Liver (tissue), 9 donors: ENCODE measurements around the gene SELENOO. TPM values are rescaled to one million over a fixed set of nuclear protein-coding genes. Genes with fewer than 3 reads are reported as not detected.

Experiments used
- DNase-seq: peaks from one replicate; pipeline ENCODE4 v3.0.0-alpha.2; 2017; ENCODE audit warnings: low spot score
- H3K27ac ChIP-seq, 2 donors: one replicate each; pipeline ENCODE4 v1.7.0; 2013; ENCODE audit warnings: inconsistent platforms in 2 of 2, low read length in 2 of 2, control low read depth in 1 of 2, low read depth in 1 of 2, mild to moderate bottlenecking in 1 of 2
- H3K27me3 ChIP-seq, 4 donors: one replicate each; pipeline versions ENCODE4 v1.6.1 to v1.7.0; 2013; ENCODE audit warnings: low read length in 3 of 4, inconsistent platforms in 1 of 4, mild to moderate bottlenecking in 1 of 4, moderate library complexity in 1 of 4; ENCODE audit not compliant: control insufficient read depth in 4 of 4, insufficient read depth in 4 of 4
- H3K36me3 ChIP-seq, 4 donors: one replicate each; pipeline versions ENCODE4 v1.6.1 to v1.7.0; 2013; ENCODE audit warnings: low read length in 3 of 4, mild to moderate bottlenecking in 3 of 4, low read depth in 1 of 4, moderate library complexity in 1 of 4; ENCODE audit not compliant: control insufficient read depth in 4 of 4, insufficient read depth in 3 of 4
- H3K4me1 ChIP-seq, 4 donors: one replicate each; pipeline versions ENCODE4 v1.6.1 to v1.7.0; 2013; ENCODE audit warnings: low read length in 3 of 4, mild to moderate bottlenecking in 3 of 4, moderate library complexity in 1 of 4; ENCODE audit not compliant: control insufficient read depth in 4 of 4, insufficient read depth in 4 of 4
- H3K4me3 ChIP-seq, 3 donors: one replicate each; pipeline versions ENCODE4 v1.6.1 to v1.7.0; 2013; ENCODE audit warnings: low read length in 3 of 3, control low read depth in 1 of 3, low read depth in 1 of 3, mild to moderate bottlenecking in 1 of 3
- H3K9ac ChIP-seq, 2 donors: one replicate each; pipeline ENCODE4 v1.7.0; 2013; ENCODE audit warnings: low read length in 2 of 2, mild to moderate bottlenecking in 2 of 2, moderate library complexity in 2 of 2, control low read depth in 1 of 2, low read depth in 1 of 2
- H3K9me3 ChIP-seq, 4 donors: one replicate each; pipeline versions ENCODE4 v1.6.1 to v1.7.0; 2013; ENCODE audit warnings: low read length in 3 of 4; ENCODE audit not compliant: control insufficient read depth in 4 of 4
- EGR1 ChIP-seq, 2 donors: IDR thresholded peaks; 2 replicates each; pipeline ENCODE4 v1.6.1; 2016 to 2018; ENCODE audit warnings: antibody characterized with exemption in 2 of 2, low read depth in 2 of 2
- FOXA1 ChIP-seq: IDR thresholded peaks from 2 replicates; pipeline ENCODE4 v1.6.1; 2016; ENCODE audit warnings: antibody characterized with exemption
- FOXA2 ChIP-seq: IDR thresholded peaks from 2 replicates; pipeline ENCODE4 v1.6.1; 2016; ENCODE audit warnings: antibody characterized with exemption
- HNF4A ChIP-seq, 2 donors: conservative IDR thresholded peaks; 2 replicates each; pipeline ENCODE4 v1.6.1; 2016; ENCODE audit warnings: antibody characterized with exemption in 2 of 2, mild to moderate bottlenecking in 2 of 2
- HNF4G ChIP-seq: IDR thresholded peaks from 2 replicates; pipeline ENCODE4 v1.6.1; 2016; ENCODE audit warnings: antibody characterized with exemption
- NR2F2 ChIP-seq: IDR thresholded peaks from 2 replicates; pipeline ENCODE4 v1.6.1; 2016; ENCODE audit warnings: antibody characterized with exemption
- RAD21 ChIP-seq, 2 donors: IDR thresholded peaks; 2 replicates each; pipeline ENCODE4 v1.6.1; 2016; ENCODE audit warnings: antibody characterized with exemption in 2 of 2, mild to moderate bottlenecking in 2 of 2
- RXRA ChIP-seq, 2 donors: IDR thresholded peaks; 2 replicates each; pipeline ENCODE4 v1.6.1; 2017 to 2018; ENCODE audit warnings: antibody characterized with exemption in 2 of 2, mild to moderate bottlenecking in 1 of 2
- SP1 ChIP-seq: IDR thresholded peaks from 2 replicates; pipeline ENCODE4 v1.6.1; 2018; ENCODE audit warnings: antibody characterized with exemption, mild to moderate bottlenecking
- TAF1 ChIP-seq: conservative IDR thresholded peaks from 2 replicates; pipeline ENCODE4 v1.6.1; 2016; ENCODE audit warnings: antibody characterized with exemption, mild to moderate bottlenecking
- YY1 ChIP-seq: IDR thresholded peaks from 2 replicates; pipeline ENCODE4 v1.6.1; 2016; ENCODE audit warnings: antibody characterized with exemption, mild to moderate bottlenecking
- WGBS: extraction: QIAGEN DNeasy Blood & Tissue Kit; methylation state at CpG from one replicate; pipeline ENCODE4 v1.1.7; 2013; 5-methylcytosine and 5-hydroxymethylcytosine counted together
- polyA plus RNA-seq, 2 donors: library from polyadenylated mRNA; stranded (reverse) in 1 of 2; unstranded in 1 of 2; fragments of 200-250 nt in 1 of 2; fragments of >200 nt in 1 of 2; fragmentation: Nextera tagmentation in 1 of 2; extraction: Ambion mirVana in 1 of 2; gene quantifications; one replicate each; pipeline versions ENCODE4 v1.2.1 to v1.2.3, GENCODE V29; 2013 to 2015
- total RNA-seq, 2 donors: library from RNA; depleted of rRNA; stranded (reverse); fragments of >200 nt; gene quantifications; one replicate each; pipeline ENCODE4 v1.2.3, GENCODE V29; 2014
- TF ChIP-seq, protein P1 (sequence below): IDR thresholded peaks from 2 replicates; pipeline ENCODE4 v1.6.1; 2016; ENCODE audit warnings: antibody characterized with exemption
- TF ChIP-seq, protein P2 (sequence below): IDR thresholded peaks from 2 replicates; pipeline ENCODE4 v1.6.1; 2016; ENCODE audit warnings: antibody characterized with exemption
- TF ChIP-seq, protein P3 (sequence below): IDR thresholded peaks from 2 replicates; pipeline ENCODE4 v1.6.1; 2016; ENCODE audit warnings: antibody characterized with exemption, mild to moderate bottlenecking
- TF ChIP-seq, protein P4 (sequence below): IDR thresholded peaks from 2 replicates; pipeline ENCODE4 v1.6.1; 2016; ENCODE audit warnings: antibody characterized with exemption
- TF ChIP-seq, protein P5 (sequence below): fragments of 150-350 bp; IDR thresholded peaks from 2 replicates; pipeline ENCODE4 v1.5.1; 2017; ENCODE audit warnings: improper control_type of control experiment, low read depth, low read length; ENCODE audit not compliant: missing input control
- donor health status: healthy.
- donor health status: healthy.
- donor health status: healthy.
- donor health status: healthy.
- donor health status: healthy.

The SELENOO gene
- total and polyA plus RNA-seq, 4 donors, result 16.4 to 59.2 (median 42.2) TPM

GRCh38 chr22:50194037-50194805 is 6.6 kb upstream of the SELENOO start:
- DNase-seq, result no peak
- Histone ChIP-seq H3K4me3 (no peak overlapping the region), H3K9ac (no peak overlapping the region), H3K9me3 (no peaks in the 10 kb centered on the region), H3K4me1 (peaks cover 20 to 83% (median 56%) of the 10 kb centered on the region in 4 donors), H3K27ac (peak overlapping the region; percentile 55 to 73), H3K27me3 (no peaks in the 10 kb centered on the region), H3K36me3 (peaks cover 0 to 33% (median 1%) of the 10 kb centered on the region in 4 donors)
- TF ChIP-seq RXRA (IDR thresholded peaks at IDR 0.05) (no peak), NR2F2 (no peak), YY1 (no peak), FOXA2 (no peak), HNF4A (conservative IDR thresholded peaks at IDR 0.05) (no peak), TAF1 (no peak), FOXA1 (no peak), HNF4G (no peak), RAD21 (IDR thresholded peaks at IDR 0.05) (no peak), SP1 (no peak), EGR1 (IDR thresholded peaks at IDR 0.05; ENCODE audit: low read depth in 2 of 2) (no peak)
- TF ChIP-seq, protein P1, sequence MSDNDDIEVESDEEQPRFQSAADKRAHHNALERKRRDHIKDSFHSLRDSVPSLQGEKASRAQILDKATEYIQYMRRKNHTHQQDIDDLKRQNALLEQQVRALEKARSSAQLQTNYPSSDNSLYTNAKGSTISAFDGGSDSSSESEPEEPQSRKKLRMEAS, result no peak
- TF ChIP-seq, protein P2, sequence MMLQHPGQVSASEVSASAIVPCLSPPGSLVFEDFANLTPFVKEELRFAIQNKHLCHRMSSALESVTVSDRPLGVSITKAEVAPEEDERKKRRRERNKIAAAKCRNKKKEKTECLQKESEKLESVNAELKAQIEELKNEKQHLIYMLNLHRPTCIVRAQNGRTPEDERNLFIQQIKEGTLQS, result no peak
- TF ChIP-seq, protein P3, sequence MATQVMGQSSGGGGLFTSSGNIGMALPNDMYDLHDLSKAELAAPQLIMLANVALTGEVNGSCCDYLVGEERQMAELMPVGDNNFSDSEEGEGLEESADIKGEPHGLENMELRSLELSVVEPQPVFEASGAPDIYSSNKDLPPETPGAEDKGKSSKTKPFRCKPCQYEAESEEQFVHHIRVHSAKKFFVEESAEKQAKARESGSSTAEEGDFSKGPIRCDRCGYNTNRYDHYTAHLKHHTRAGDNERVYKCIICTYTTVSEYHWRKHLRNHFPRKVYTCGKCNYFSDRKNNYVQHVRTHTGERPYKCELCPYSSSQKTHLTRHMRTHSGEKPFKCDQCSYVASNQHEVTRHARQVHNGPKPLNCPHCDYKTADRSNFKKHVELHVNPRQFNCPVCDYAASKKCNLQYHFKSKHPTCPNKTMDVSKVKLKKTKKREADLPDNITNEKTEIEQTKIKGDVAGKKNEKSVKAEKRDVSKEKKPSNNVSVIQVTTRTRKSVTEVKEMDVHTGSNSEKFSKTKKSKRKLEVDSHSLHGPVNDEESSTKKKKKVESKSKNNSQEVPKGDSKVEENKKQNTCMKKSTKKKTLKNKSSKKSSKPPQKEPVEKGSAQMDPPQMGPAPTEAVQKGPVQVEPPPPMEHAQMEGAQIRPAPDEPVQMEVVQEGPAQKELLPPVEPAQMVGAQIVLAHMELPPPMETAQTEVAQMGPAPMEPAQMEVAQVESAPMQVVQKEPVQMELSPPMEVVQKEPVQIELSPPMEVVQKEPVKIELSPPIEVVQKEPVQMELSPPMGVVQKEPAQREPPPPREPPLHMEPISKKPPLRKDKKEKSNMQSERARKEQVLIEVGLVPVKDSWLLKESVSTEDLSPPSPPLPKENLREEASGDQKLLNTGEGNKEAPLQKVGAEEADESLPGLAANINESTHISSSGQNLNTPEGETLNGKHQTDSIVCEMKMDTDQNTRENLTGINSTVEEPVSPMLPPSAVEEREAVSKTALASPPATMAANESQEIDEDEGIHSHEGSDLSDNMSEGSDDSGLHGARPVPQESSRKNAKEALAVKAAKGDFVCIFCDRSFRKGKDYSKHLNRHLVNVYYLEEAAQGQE, result no peak
- TF ChIP-seq, protein P4, sequence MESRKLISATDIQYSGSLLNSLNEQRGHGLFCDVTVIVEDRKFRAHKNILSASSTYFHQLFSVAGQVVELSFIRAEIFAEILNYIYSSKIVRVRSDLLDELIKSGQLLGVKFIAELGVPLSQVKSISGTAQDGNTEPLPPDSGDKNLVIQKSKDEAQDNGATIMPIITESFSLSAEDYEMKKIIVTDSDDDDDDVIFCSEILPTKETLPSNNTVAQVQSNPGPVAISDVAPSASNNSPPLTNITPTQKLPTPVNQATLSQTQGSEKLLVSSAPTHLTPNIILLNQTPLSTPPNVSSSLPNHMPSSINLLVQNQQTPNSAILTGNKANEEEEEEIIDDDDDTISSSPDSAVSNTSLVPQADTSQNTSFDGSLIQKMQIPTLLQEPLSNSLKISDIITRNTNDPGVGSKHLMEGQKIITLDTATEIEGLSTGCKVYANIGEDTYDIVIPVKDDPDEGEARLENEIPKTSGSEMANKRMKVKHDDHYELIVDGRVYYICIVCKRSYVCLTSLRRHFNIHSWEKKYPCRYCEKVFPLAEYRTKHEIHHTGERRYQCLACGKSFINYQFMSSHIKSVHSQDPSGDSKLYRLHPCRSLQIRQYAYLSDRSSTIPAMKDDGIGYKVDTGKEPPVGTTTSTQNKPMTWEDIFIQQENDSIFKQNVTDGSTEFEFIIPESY, result no peak
- TF ChIP-seq, protein P5, sequence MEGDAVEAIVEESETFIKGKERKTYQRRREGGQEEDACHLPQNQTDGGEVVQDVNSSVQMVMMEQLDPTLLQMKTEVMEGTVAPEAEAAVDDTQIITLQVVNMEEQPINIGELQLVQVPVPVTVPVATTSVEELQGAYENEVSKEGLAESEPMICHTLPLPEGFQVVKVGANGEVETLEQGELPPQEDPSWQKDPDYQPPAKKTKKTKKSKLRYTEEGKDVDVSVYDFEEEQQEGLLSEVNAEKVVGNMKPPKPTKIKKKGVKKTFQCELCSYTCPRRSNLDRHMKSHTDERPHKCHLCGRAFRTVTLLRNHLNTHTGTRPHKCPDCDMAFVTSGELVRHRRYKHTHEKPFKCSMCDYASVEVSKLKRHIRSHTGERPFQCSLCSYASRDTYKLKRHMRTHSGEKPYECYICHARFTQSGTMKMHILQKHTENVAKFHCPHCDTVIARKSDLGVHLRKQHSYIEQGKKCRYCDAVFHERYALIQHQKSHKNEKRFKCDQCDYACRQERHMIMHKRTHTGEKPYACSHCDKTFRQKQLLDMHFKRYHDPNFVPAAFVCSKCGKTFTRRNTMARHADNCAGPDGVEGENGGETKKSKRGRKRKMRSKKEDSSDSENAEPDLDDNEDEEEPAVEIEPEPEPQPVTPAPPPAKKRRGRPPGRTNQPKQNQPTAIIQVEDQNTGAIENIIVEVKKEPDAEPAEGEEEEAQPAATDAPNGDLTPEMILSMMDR, result no peak
- 90% methylated on average over 44 of the region's 44 CpGs for WGBS
